Measurements from ENCODE around the gene FBXL3.

DNA sequence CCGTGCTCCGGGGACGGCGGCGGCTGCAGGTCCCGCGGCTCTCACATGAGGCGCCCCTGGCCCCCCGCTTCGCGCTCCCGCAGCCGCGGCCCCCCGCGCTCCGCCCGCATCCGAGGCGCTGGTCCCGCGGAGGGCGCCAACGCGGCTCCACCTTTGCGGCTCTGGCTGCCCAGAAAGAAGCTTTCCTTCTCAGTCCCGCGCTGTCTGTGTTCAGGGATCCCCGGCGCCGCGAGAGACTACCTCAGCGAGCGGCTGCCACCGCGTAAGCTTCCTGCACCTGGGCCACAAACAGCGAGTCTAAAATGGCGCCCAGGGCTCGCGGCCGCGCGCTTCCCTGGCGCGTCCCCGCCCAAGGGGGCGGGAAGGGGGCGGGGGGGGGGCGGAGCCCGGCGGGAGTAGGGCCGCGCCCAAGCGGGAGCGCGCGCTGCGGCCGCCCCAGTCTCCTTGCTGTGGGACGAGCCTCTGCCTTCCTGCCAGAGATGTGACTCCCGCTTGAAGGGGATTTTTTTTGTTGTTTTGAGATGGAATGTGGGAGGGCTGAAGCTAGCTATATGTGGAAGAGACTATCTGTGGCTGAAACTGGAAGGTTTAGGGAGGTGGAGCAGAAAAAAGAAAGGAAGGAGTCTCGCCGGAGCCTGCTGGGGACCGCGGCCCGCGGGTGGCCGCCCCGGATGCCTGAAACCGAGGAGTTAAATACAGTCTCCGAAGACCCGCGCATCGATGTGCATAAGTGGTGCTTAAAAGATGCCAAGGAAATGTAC is at the start of gene FBXL3:
- peak in 1 of 6 experiments; percentile 12 for TF ChIP-seq CTCF (IDR thresholded peaks at IDR 0.05)
- TF ChIP-seq POLR2A (IDR thresholded peaks at IDR 0.05): peak; percentile 52 to 77

Data from adrenal gland (tissue), 5 donors.